Measurements from ENCODE around the gene KCNJ14.

- TF ChIP-seq, protein P1, sequence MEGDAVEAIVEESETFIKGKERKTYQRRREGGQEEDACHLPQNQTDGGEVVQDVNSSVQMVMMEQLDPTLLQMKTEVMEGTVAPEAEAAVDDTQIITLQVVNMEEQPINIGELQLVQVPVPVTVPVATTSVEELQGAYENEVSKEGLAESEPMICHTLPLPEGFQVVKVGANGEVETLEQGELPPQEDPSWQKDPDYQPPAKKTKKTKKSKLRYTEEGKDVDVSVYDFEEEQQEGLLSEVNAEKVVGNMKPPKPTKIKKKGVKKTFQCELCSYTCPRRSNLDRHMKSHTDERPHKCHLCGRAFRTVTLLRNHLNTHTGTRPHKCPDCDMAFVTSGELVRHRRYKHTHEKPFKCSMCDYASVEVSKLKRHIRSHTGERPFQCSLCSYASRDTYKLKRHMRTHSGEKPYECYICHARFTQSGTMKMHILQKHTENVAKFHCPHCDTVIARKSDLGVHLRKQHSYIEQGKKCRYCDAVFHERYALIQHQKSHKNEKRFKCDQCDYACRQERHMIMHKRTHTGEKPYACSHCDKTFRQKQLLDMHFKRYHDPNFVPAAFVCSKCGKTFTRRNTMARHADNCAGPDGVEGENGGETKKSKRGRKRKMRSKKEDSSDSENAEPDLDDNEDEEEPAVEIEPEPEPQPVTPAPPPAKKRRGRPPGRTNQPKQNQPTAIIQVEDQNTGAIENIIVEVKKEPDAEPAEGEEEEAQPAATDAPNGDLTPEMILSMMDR (IDR thresholded peaks at IDR 0.05) = peak; percentile 27 to 35 (median 32)
- TF ChIP-seq POLR2A (IDR thresholded peaks at IDR 0.05) = no peak
These were observed 50.9 kb downstream of the KCNJ14 start for GRCh38 chr19:48506138-48506733.
